SK-N-SH treated with all-trans-retinoic acid at 6 μM for 48 hours (cell line): ENCODE results near the gene PHLDB3.

ENCODE experiments used
- ESRRG ChIP-seq: fragments of 250-450 bp; sonication (Bioruptor Pico); IDR thresholded peaks from 2 replicates; pipeline ENCODE4 v1.6.1; 2021; ENCODE audit warnings: mild to moderate bottlenecking
- OSR1 ChIP-seq: fragments of 250-450 bp; sonication (Bioruptor Pico); IDR thresholded peaks from 2 replicates; pipeline ENCODE4 v1.8.0; 2022; ENCODE audit warnings: moderate library complexity, mild to moderate bottlenecking, inconsistent platforms
- ZC3H10 ChIP-seq: fragments of 250-450 bp; sonication (Bioruptor Pico); IDR thresholded peaks from 2 replicates; pipeline ENCODE4 v1.5.1; 2021; ENCODE audit warnings: mild to moderate bottlenecking, moderate library complexity
- ZFP3 ChIP-seq: fragments of 250-450 bp; sonication (Bioruptor Pico); IDR thresholded peaks from 2 replicates; pipeline ENCODE4 v1.5.0; 2020; ENCODE audit warnings: mild to moderate bottlenecking, moderate library complexity
- TF ChIP-seq, protein P1 (sequence below): fragments of 250-450 bp; sonication (Bioruptor Pico); IDR thresholded peaks from 2 replicates; pipeline ENCODE4 v1.8.0; 2021; ENCODE audit warnings: low read depth, mild to moderate bottlenecking, moderate library complexity, borderline replicate concordance

DNA sequence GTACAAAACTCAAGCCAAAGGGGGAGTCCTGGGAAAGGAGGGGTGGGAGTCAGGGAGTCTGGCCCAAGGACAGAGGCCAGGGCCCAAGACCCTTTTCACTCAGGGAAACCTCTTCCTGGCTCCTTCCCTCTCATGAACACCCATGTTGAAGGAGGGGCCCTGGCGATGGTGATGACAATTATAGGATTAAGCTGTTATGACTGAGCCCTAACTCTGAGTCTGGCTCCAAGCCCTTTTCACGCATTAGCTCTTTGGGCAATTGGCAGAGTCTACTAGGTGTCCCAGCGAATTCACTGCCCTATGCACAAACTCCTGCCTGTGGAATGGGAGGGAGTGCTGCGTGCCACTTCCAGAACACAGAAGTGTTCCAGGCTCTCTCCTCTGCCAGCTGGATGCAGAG is 49.1 kb upstream of the PHLDB3 start:
- no peak for TF ChIP-seq ZFP3 (CRISPR knock-in tag)
- TF ChIP-seq ESRRG, result no peak
- TF ChIP-seq, protein P1, sequence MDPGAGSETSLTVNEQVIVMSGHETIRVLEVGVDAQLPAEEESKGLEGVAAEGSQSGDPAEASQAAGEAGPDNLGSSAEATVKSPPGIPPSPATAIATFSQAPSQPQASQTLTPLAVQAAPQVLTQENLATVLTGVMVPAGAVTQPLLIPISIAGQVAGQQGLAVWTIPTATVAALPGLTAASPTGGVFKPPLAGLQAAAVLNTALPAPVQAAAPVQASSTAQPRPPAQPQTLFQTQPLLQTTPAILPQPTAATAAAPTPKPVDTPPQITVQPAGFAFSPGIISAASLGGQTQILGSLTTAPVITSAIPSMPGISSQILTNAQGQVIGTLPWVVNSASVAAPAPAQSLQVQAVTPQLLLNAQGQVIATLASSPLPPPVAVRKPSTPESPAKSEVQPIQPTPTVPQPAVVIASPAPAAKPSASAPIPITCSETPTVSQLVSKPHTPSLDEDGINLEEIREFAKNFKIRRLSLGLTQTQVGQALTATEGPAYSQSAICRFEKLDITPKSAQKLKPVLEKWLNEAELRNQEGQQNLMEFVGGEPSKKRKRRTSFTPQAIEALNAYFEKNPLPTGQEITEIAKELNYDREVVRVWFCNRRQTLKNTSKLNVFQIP (CRISPR knock-in tag), result no peak
- TF ChIP-seq ZC3H10 (CRISPR knock-in tag), result no peak
- TF ChIP-seq OSR1 (CRISPR knock-in tag), result no peak
